CD4-positive, CD25-positive, alpha-beta regulatory T cell (primary cell): ENCODE data around the gene OR14I1. TPM values are rescaled to one million over a fixed set of nuclear protein-coding genes. Genes with fewer than 3 reads are reported as not detected.

Experiments used
- ATAC-seq, 2 donors: fragments of 150-1000 bp; cut with Tn5 transposase; one replicate each; pipeline ENCODE4 v1.10.0; 2021; ENCODE audit warnings: low read depth in 2 of 2, moderate number of reproducible peaks in 2 of 2, moderate library complexity in 1 of 2
- DNase-seq, 3 donors: peaks; one replicate each; pipeline versions ENCODE4 v3.0.0 to v3.0.0-alpha.2; 2012 to 2022; ENCODE audit warnings: mixed read lengths in 1 of 3
- H3K27ac ChIP-seq: one replicate; pipeline ENCODE4 v1.7.0; 2013; ENCODE audit warnings: mild to moderate bottlenecking, low read length; ENCODE audit not compliant: insufficient read depth, poor library complexity, severe bottlenecking
- H3K27me3 ChIP-seq: one replicate; pipeline ENCODE4 v1.7.0; 2013; ENCODE audit warnings: low read length; ENCODE audit not compliant: control insufficient read depth, insufficient read depth
- H3K36me3 ChIP-seq: one replicate; pipeline ENCODE4 v1.7.0; 2013; ENCODE audit warnings: mild to moderate bottlenecking, low read length, moderate library complexity; ENCODE audit not compliant: control insufficient read depth, insufficient read depth
- H3K4me1 ChIP-seq: 2 replicates; pipeline ENCODE4 v1.7.0; 2013; ENCODE audit warnings: mild to moderate bottlenecking, low read length; ENCODE audit not compliant: insufficient read depth, control insufficient read depth, poor library complexity, severe bottlenecking
- H3K4me3 ChIP-seq: one replicate; pipeline ENCODE4 v1.7.0; 2013; ENCODE audit warnings: low read depth, mild to moderate bottlenecking, low read length, moderate library complexity
- H3K9me3 ChIP-seq, 2 experiments: 1 replicate in 1 of 2; 2 replicates in 1 of 2; pipeline ENCODE4 v1.7.0; 2013; ENCODE audit warnings: low read length in 2 of 2, mild to moderate bottlenecking in 1 of 2, moderate library complexity in 1 of 2; ENCODE audit not compliant: control insufficient read depth in 2 of 2
- H3K27ac Mint-ChIP-seq, 3 donors: one replicate each; pipeline ENCODE4 v1.8.0; 2020 to 2022; ENCODE audit warnings: mild to moderate bottlenecking in 3 of 3, mixed read lengths in 3 of 3, moderate library complexity in 2 of 3
- H3K27me3 Mint-ChIP-seq: one replicate; pipeline ENCODE4 v1.8.0; 2022; ENCODE audit warnings: mild to moderate bottlenecking, mixed read lengths
- H3K36me3 Mint-ChIP-seq: one replicate; pipeline ENCODE4 v1.8.0; 2020; ENCODE audit warnings: mixed read lengths
- H3K4me1 Mint-ChIP-seq, 4 donors: one replicate each; pipeline ENCODE4 v1.8.0; 2020 to 2022; ENCODE audit warnings: mixed read lengths in 4 of 4, mild to moderate bottlenecking in 1 of 4
- H3K4me3 Mint-ChIP-seq, 4 donors: one replicate each; pipeline ENCODE4 v1.8.0; 2020 to 2022; ENCODE audit warnings: mild to moderate bottlenecking in 4 of 4, mixed read lengths in 4 of 4, moderate library complexity in 3 of 4
- H3K9me3 Mint-ChIP-seq, 7 donors: one replicate each; pipeline ENCODE4 v1.8.0; 2020 to 2022; ENCODE audit warnings: mixed read lengths in 7 of 7, mild to moderate bottlenecking in 3 of 7, moderate library complexity in 2 of 7
- polyA plus RNA-seq, 4 donors: library from polyadenylated mRNA; unstranded; fragments of 300-500 nt; fragmentation: Illumina TruSeq; gene quantifications; one replicate each; pipeline ENCODE4 v1.2.3, GENCODE V29; 2021
- total RNA-seq: library from RNA; stranded (reverse); gene quantifications from one replicate; pipeline ENCODE4 v1.2.3, GENCODE V29; 2022

The OR14I1 gene
- total and polyA plus RNA-seq, 5 donors from 2014 or later = not detected

DNA sequence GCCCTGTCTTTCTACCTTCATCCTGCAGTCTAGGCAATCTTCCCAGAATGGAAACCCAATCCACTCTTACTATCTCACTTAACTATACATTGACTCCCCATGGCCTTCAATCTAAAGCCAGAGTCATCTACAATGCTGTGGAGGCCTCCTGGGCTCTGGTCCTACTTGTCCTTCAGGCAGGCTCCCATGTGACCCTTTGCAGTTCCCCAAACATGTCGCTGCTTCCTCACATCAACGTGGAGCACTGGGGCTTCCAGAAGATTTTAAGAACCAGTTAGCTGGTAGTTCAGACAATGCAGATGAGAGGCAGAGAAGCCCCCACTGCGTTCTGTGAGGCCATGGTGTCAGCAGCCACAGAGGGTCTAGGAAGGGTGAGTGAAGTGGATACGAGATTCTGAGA is 34.4 kb upstream of the OR14I1 start:
- Histone ChIP-seq H3K27me3 (peaks cover 1% of the 10 kb centered on the region), H3K9me3 (no peaks in the 10 kb centered on the region), H3K4me3 (no peak overlapping the region), H3K27ac (no peak overlapping the region), H3K36me3 (no peaks in the 10 kb centered on the region), H3K4me1 (no peaks in the 10 kb centered on the region)
- no peaks in the 10 kb centered on the region for H3K4me1 Mint-ChIP-seq
- no peak for DNase-seq
- H3K27me3 Mint-ChIP-seq = peaks cover 5% of the 10 kb centered on the region
- H3K4me3 Mint-ChIP-seq = no peak overlapping the region
- H3K36me3 Mint-ChIP-seq = no peaks in the 10 kb centered on the region
- no peak for ATAC-seq
- no peak overlapping the region for H3K27ac Mint-ChIP-seq
- peaks cover 0 to 6% (median 0%) of the 10 kb centered on the region in 7 donors for H3K9me3 Mint-ChIP-seq

DNA sequence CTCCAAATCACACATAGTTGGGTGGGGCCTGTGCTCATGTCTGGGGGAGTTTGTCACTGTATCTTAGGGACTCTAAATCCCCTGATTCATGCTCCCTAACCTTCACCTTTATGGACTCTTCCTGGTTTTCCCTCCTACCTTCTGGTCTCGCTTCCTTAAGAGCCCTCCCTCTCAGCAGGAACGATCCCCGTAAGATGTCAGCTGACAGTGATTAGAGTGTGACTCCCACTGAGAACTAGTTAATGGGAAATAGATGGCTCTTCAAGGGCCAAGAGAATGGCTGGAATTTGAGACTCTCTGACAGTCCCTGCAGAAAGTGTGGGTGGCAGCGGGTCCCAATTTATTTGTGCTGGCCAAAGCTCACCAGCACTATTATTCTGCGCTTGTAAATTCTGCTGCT is 31.0 kb upstream of the OR14I1 start:
- Mint-ChIP-seq H3K36me3 (no peaks in the 10 kb centered on the region), H3K9me3 (peaks cover 0 to 6% (median 0%) of the 10 kb centered on the region in 7 donors), H3K27ac (no peak overlapping the region), H3K4me3 (no peak overlapping the region), H3K27me3 (peaks cover 5% of the 10 kb centered on the region), H3K4me1 (no peaks in the 10 kb centered on the region)
- Histone ChIP-seq H3K4me1 (no peaks in the 10 kb centered on the region), H3K36me3 (no peaks in the 10 kb centered on the region), H3K9me3 (no peaks in the 10 kb centered on the region), H3K4me3 (no peak overlapping the region), H3K27me3 (peaks cover 1% of the 10 kb centered on the region), H3K27ac (no peak overlapping the region)
- DNase-seq (no peak), ATAC-seq (no peak)

DNA sequence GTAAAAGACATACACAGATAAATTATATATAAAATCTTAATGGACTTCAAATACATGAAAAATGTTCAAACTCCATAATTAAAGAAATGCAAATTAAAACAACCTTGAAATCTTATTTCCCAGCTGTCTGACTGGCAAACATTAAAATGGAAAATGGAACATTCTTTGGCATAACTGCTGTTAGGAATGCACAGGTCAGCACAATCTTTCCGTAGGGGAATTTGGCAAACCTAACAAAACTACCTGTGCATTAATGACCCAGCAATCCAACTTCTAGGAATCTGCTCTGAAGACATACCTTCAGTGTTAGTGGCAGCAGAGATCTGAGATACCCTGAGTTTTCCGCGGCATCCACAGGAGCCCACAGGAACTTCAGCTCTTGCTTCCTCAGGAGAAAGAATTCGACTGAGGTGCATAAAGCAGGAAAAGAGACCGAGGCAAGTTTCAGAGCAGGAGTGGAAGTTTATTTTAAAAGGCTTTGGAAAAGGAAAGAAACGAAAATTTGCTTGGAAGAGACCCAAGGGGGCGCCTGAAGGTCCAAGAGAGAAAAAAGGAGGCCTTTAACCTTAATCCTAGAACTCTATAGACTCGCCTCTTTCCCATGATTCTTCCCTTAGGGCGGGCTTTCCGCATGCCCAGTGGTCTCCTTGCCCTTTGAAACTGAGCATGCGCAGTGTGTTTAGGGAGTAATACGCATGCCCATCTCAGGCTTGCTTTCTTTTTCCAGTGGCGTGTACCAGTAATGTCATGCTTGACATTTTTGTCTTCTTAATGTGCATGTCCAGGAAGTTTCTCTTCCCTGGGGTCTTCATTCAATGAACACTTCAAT is 28.2 kb upstream of the OR14I1 start:
- Histone ChIP-seq H3K36me3 (no peaks in the 10 kb centered on the region), H3K4me1 (no peaks in the 10 kb centered on the region), H3K27ac (no peak overlapping the region), H3K27me3 (no peaks in the 10 kb centered on the region), H3K9me3 (no peaks in the 10 kb centered on the region), H3K4me3 (no peak overlapping the region)
- Mint-ChIP-seq H3K9me3 (peaks cover 0 to 6% (median 0%) of the 10 kb centered on the region in 7 donors), H3K36me3 (no peaks in the 10 kb centered on the region), H3K27me3 (peaks cover 5% of the 10 kb centered on the region), H3K4me3 (no peak overlapping the region), H3K4me1 (no peaks in the 10 kb centered on the region), H3K27ac (peak overlapping the region in 1 of 3 donors; percentile 78)
- no peak for DNase-seq
- ATAC-seq = no peak

DNA sequence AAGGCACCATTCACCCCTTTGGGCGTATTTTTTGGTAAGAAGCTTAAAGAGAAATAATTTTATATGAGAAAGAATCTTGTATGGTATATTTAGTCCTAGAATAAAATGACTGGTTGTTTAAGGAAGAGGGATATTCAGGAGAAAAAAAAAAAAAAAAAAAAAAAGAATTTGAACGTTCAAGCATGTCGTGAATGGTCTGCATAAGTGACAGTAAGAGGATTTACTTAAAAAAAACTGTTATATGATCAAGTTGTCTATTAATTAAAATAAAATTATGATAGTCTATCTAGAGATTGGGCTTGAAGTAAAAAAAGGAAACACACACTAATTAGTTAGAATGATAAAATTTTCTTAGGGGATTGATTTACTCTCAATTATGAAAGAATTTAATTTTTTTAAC is 11.7 kb upstream of the OR14I1 start:
- H3K36me3 Mint-ChIP-seq = no peaks in the 10 kb centered on the region
- no peak overlapping the region for H3K27ac Mint-ChIP-seq
- H3K27me3 ChIP-seq = peaks cover 5% of the 10 kb centered on the region
- no peaks in the 10 kb centered on the region for H3K4me1 ChIP-seq
- peaks cover 0 to 12% of the 10 kb centered on the region in 2 experiments for H3K9me3 ChIP-seq
- H3K9me3 Mint-ChIP-seq = peaks cover under 1 to 21% (median 8%) of the 10 kb centered on the region in 7 donors
- H3K27me3 Mint-ChIP-seq = no peaks in the 10 kb centered on the region
- no peak overlapping the region for H3K4me3 Mint-ChIP-seq
- H3K36me3 ChIP-seq = no peaks in the 10 kb centered on the region
- no peak overlapping the region for H3K4me3 ChIP-seq
- no peak overlapping the region for H3K27ac ChIP-seq
- no peaks in the 10 kb centered on the region for H3K4me1 Mint-ChIP-seq
- DNase-seq (no peak), ATAC-seq (no peak)

DNA sequence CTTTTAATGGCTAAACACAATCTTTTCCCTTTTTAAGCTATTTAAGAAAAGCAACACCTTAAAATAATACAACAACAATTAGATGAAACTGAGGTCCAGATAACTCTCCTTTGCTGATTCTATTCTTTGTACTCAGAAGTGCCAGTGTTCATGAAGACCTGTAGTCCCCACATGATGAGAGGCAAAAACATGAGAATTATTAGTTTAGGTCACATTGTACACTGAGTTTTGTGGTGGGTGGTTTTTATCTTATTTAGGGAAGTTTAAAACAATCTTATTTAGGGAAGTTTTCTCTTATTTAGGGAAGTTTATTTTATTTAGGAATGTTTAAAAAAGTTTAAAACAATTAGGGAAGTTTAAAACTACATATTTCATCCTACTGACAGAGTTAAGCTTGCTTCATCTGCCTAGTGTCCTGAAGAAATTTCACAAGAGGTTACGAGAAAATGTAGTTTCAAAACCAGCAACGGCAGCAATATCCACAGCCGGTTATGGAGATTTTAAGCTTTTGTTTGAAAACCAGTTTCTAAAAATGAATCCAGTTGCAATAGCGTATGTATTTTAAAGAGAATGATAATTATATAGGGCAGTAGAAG is 7.8 kb upstream of the OR14I1 start:
- Mint-ChIP-seq H3K4me3 (no peak overlapping the region), H3K4me1 (no peaks in the 10 kb centered on the region), H3K27ac (no peak overlapping the region), H3K27me3 (peaks cover 17% of the 10 kb centered on the region), H3K9me3 (peaks cover 0 to 17% (median 6%) of the 10 kb centered on the region in 7 donors), H3K36me3 (no peaks in the 10 kb centered on the region)
- no peak overlapping the region for H3K4me3 ChIP-seq
- no peaks in the 10 kb centered on the region for H3K4me1 ChIP-seq
- H3K36me3 ChIP-seq = no peaks in the 10 kb centered on the region
- peaks cover 0 to 12% of the 10 kb centered on the region in 2 experiments for H3K9me3 ChIP-seq
- DNase-seq = no peak
- H3K27me3 ChIP-seq = peaks cover 5% of the 10 kb centered on the region
- no peak for ATAC-seq
- H3K27ac ChIP-seq = no peak overlapping the region

DNA sequence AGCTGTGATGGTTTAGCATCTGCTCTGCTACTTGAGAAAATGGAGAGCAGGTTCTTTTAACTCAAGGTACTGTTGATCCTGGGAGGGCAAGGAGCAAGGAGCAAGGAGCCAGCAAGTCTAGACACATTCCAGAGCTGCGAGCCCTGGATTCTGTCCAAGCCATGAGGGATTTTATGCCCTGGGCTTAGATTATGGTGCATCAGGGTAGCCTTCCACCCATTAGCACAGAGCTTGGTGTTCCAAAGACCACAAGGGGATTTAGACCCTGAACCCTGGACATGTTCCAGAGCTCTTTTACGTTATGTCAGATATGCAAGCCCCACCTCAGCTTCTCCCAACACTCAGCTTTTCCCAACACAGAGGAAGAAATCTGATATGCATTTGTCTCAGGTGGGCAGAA is 2.0 kb upstream of the OR14I1 start:
- H3K9me3 ChIP-seq = no peaks in the 10 kb centered on the region
- no peaks in the 10 kb centered on the region for H3K36me3 ChIP-seq
- no peaks in the 10 kb centered on the region for H3K4me1 ChIP-seq
- Mint-ChIP-seq H3K9me3 (peaks cover 0 to 3% (median 0%) of the 10 kb centered on the region in 7 donors), H3K4me1 (no peaks in the 10 kb centered on the region), H3K27me3 (peaks cover 17% of the 10 kb centered on the region), H3K27ac (no peak overlapping the region), H3K36me3 (no peaks in the 10 kb centered on the region), H3K4me3 (no peak overlapping the region)
- H3K27ac ChIP-seq = no peak overlapping the region
- ATAC-seq (no peak), DNase-seq (no peak)
- H3K4me3 ChIP-seq = no peak overlapping the region
- H3K27me3 ChIP-seq = no peaks in the 10 kb centered on the region

DNA sequence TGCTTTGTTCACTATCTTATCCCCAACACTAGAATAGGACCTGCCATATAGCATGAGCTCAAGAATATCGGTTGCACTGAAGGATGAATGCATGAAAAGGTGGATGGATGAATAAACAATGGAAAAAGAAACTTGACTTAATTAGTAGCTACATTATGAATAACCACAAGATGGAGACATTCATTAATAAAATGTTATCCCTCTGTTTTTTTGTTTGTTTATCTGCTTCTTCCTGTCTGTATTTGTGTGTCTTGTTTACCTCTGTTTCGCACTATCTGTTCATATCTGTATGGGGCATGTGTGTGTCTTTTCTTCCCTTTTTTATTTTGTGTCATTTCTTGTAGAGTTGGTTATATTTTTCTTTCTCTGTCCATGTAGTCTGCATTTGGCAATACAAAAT is 1.1 kb upstream of the OR14I1 start:
- H3K27ac Mint-ChIP-seq = no peak overlapping the region
- H3K4me1 Mint-ChIP-seq = no peaks in the 10 kb centered on the region
- Histone ChIP-seq H3K36me3 (no peaks in the 10 kb centered on the region), H3K4me3 (no peak overlapping the region), H3K27me3 (no peaks in the 10 kb centered on the region), H3K27ac (no peak overlapping the region), H3K9me3 (no peaks in the 10 kb centered on the region), H3K4me1 (no peaks in the 10 kb centered on the region)
- H3K27me3 Mint-ChIP-seq = peaks cover 16% of the 10 kb centered on the region
- H3K4me3 Mint-ChIP-seq = no peak overlapping the region
- no peaks in the 10 kb centered on the region for H3K36me3 Mint-ChIP-seq
- H3K9me3 Mint-ChIP-seq = peaks cover 0 to 3% (median 0%) of the 10 kb centered on the region in 7 donors
- ATAC-seq (no peak), DNase-seq (no peak)

DNA sequence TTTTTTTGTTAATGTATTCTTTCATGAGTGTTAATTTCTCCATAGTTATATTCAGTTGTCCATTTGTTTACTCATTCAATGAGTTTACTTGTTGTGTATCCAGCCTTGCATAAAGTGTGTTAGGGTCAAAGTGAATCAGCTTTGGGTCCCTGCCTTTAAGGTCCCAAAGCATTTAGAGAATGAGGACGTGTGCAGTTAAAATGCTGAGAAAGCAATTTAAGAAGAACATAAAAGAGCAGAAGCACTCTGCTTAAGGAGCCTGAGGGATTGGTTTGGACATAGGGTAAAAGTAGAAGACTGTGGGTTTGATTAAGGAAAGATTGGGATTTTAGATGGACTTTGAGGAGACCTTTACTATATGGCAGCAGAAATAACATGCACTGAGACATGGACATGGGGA is 3.5 kb downstream of the OR14I1 start:
- Mint-ChIP-seq H3K36me3 (no peaks in the 10 kb centered on the region), H3K4me3 (no peak overlapping the region), H3K27me3 (no peaks in the 10 kb centered on the region), H3K9me3 (no peaks in the 10 kb centered on the region), H3K27ac (no peak overlapping the region), H3K4me1 (no peaks in the 10 kb centered on the region)
- H3K4me3 ChIP-seq = no peak overlapping the region
- no peak for DNase-seq
- H3K27ac ChIP-seq = no peak overlapping the region
- H3K27me3 ChIP-seq = no peaks in the 10 kb centered on the region
- H3K9me3 ChIP-seq = no peaks in the 10 kb centered on the region
- ATAC-seq = no peak
- no peaks in the 10 kb centered on the region for H3K4me1 ChIP-seq
- H3K36me3 ChIP-seq = no peaks in the 10 kb centered on the region
